Stimulated activated CD8-positive, alpha-beta memory T cell treated with anti-CD3 and anti-CD28 coated beads, Interleukin-15, amount 100 ng/mL, for 24 hours (primary cell): ENCODE results near the gene BIRC6.
"Not testable (repeated sequence)": the region's sequence is repeated elsewhere in the genome, so short reads cannot be mapped to it uniquely, and the experiment has no call there.

Experiments used
- DNase-seq: peaks from one replicate; pipeline ENCODE4 v3.0.0-alpha.2; 2020; ENCODE audit warnings: low read depth

Gene BIRC6

DNA sequence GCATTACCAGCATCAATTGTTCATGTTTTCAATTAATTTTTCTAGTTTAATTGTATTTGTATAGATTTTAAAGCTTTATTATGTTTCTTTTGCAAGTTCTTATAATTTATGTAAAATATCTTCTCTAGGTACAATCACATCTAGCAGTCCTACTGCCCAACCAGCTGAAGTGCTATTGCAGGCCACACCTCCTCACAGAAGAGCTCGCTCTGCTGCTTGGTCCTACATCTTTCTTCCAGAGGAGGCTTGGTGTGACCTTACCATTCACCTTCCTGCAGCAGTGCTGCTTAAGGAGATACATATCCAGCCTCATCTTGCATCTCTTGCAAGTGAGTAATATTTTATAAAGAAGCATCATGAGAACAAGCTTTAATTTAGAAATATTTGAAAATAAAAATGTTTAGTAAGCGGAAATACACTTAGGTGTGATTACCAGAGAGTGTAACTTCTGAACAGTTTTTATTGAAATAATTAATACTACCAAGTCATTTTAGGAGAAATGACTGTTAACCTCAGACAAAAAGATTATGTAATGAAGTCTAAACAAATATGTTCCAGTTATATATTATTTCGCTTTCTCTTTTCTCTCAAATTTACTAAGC, 148.2 kb downstream of the BIRC6 start:
- DNase-seq: no peak

DNA sequence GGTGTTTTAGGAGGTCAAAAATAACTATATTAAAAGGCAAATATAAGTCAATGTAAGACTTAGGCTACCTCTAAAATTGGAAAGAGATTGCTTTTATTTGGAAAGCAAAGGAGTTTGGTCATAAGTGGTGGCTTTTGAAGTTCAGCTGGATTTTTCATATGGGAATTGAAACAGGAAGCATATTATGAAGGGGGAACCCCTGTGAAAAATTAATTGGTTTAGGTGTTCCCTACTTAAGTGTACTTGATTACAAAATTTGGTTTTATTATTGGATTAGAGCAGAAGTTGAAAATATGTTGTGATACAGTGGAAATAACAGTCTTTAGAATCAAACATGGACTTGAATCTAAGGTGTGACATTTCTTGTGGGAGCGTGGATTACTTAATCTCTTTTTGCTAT, 149.6 kb downstream of the BIRC6 start:
- no peak for DNase-seq

DNA sequence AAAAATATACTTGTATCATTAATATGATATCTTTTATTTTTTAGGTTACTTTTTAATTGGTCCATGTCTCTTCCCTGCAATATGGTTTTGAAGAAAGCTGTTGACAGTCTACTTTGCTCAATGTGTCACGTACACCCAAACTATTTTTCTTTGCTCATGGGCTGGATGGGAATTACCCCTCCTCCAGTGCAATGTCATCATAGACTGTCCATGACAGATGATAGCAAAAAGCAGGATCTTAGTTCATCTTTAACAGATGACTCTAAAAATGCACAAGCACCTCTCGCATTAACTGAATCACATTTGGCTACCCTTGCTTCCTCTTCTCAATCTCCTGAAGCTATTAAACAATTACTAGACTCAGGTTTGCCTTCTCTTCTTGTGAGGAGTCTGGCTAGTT, 158.1 kb downstream of the BIRC6 start:
- no peak for DNase-seq

DNA sequence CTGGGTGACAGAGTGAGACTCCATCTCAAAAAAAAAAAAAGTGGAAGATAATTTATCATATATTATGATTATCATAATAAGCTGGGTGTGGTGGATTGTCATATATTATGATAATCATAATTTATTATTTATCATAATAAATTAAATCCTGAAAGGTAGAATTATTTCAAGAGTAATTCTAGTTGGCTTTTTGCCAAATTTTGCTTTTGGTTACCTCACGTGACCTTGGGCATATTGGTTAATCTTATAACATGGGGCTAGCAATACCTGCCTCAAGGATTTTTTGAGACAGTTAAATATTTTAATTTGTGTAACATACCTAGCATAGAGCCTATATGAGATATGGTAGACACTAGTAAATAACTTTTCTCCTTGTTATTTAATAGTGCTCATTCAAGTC, 159.7 kb downstream of the BIRC6 start:
- DNase-seq: no peak

DNA sequence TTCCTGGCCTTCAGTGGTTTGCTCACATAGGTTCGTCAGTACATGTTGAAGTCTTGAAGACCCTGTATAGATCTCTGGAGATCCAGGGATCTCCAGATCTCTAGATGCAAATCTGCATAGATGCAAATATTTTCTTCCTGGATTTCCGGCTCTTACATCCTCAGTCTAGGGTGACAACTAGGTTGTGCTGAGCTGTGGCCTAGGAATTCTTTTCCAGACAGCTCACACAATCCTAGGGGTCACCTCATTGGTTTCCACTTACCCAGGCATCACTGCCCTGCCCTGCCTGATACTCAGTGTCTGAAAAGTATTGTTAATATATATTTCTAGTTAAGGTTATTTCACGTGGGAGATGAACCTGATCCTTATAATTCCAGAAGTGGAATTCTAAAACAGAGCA, 165.9 kb downstream of the BIRC6 start:
- no peak for DNase-seq

DNA sequence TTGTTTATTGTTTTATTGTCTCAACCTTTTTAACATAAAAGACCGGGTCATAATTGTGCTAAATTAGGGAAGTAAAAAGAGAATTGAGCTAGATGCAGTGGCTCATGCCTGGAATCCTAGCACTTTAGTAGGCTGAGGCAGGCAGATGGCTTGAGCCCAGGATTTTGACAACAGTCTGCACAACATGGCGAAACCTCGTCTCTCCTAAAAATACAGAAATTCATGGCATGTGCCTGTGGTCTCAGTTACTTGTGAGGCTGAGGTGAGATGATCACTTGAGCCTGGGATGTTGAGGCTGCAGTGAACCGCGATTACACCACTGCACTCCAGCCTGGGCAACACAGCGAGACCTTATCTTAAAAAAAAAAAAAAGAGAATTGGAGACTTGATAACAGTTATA, 166.9 kb downstream of the BIRC6 start:
- no peak for DNase-seq

DNA sequence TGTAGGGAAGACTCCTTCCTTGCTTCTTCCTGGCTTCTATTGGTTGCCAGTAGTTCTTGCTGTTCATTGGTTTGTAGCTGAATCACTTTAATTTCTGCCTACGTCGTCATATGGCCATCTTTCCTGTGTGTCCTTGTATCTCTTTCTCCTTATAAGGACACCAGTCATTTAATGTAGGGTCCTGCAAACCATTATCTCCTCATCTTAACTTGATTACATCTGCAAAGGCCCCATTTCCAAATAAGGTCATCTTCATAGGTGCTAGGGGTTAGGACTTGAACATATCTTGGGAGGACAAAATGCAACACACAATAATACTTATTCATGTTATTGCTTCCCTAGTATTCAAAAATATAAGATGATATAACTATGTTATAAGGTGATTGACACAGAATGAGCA, 175.5 kb downstream of the BIRC6 start:
- DNase-seq: no peak

DNA sequence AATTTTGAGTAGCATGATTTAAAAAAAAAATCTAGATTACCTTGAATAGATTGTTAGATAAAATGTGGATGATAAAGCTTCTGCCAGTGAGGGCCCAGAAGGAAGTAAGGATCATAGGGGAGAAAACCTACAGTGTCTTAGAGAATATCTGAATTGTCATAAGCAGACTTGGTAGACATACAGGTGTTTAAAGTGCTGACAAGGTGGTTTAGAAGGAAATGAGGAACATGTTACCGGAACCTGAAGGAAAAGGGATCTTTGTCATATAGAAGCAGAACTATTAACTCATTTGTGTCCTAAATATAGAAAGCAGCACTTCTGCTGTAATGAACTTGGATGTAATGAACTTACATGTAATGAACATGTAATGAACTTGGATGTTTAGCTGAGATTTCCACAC, 176.1 kb downstream of the BIRC6 start:
- DNase-seq: no peak

DNA sequence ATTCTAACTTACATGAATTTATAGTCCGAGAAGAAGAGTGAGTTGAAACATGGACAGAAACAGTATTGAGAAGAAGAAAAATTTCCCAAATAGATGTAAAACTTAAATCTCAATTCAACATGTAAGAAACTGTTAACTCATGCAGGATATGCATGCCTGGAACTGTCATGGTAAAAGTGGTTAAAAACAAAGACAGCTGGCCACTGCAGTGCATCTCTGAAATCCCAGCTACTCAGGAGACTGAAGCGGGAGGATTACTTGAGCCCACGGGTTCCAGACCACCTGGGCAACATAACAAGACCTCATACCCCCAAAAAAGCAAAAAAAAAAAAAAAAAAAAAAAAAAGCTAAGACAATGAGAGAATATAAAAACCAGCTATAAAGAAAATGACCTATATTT, 178.0 kb downstream of the BIRC6 start:
- no peak for DNase-seq

DNA sequence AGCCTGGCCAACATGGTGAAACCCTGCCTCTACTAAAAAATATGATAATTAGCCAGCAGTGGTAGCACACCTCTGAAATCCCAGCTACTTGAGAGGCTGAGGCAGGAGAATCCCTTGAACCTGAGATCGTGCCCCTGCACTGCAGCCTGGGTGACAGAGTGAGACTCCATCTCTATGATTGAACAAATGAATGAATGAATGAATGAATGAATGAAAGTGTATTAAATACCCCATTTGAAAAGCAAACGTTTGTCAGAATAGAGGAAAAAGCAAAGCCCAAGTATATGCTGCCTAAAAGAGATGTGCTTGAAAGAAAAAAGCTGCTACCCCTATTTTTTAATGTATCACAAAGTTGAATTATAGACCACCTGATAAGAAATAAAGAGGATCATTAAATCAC, 181.9 kb downstream of the BIRC6 start:
- DNase-seq: no peak

DNA sequence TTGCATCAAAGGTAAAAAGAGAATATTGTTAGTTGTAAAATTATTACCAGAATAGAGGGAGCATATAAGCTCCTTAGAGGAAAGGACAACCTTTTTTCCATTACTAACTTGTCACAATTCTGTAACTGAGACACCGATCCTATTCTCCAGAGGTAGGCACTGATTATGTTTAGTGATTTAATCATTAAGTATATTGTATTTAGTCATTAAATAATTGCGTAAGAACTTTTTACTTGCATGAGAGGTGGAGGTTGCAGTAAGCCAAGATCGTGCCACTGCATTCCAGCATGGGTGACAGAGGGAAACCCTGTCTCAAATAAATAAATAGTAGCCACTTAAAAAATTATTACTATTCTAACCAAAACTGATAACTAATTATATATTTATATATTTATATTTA, 195.7 kb downstream of the BIRC6 start:
- not testable (repeated sequence) for DNase-seq

DNA sequence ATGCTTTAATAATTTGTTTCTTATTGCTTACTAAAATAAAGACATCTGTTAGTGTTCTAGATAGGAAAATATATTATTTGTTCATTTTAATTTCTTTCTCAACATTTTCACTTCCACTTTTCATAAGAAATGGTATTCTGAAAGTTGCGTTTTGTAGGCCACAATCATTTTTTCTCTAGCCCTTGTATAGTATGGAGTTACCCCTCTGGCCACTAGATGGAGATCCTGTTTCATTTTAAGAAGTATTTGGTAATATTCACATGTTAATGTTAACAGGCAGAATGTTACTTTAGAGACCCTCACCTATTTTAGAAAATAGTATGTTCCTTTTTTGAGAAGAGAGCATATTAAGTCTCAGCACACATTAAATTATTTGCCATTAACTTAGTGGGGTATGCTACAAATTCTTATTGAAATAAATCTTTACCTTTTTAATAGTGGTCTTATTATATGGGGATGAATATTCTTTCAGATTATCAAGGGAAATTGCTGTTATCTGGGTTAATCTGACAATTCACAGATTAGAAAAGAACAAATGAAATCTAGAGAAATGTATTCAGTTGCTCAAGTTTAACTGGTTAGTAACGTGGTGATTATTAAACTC, 197.1 kb downstream of the BIRC6 start:
- DNase-seq: no peak

DNA sequence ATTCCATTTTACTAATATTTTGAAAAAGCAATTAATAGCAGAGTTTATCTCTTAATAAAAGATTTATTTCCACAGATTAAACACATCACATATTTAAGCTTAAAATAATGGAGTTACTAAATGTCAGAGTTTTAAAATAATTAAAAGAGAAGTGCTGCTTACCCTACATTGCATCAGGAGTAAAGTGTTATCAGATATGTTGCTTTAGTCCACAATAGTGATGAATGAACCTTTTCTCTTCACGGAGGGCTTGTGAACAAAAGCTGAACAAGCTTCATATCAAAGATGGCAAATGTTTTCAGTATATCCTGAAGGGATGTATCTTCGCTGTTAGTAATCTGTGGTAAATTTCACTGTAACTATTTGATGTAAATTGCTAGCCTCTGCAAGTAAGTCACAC, 201.7 kb downstream of the BIRC6 start:
- DNase-seq: no peak

DNA sequence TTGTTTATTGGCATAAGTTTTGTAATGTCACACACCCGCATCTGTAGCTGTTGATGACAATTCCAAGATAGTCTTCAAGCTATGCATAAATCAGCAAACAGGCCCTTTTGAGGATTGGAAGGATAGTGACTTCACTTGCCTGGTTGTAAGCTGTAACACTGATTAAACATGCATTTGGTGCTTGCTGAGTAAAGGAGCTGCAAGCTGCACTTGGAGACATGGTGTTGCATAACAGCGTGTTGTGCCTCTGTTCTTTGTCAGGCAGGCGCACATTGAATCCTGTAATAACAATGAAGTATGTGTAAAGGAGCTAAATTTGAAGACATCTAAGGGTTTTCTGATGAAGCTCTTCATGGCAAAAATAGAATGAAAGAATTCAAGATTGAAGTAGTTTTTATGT, 202.3 kb downstream of the BIRC6 start:
- DNase-seq: no peak

DNA sequence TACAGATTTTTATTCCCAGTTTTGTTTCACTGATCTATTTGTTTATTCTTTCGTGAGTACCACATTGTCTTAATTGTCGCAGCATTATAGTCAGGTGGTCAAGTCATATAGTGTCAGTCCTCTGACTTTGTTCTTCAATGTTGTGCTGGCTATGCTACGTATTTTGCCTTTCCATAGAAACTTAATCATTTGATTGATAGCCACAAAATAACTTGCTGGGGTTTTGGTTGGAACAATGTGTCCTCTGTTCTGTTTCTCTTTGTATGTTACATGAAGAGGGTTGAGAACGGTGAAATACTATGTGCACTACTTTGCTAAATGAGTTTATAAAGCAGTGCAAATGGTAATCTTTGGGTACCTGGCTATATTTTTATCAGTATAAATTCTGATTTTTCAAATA, 206.1 kb downstream of the BIRC6 start:
- DNase-seq: no peak

DNA sequence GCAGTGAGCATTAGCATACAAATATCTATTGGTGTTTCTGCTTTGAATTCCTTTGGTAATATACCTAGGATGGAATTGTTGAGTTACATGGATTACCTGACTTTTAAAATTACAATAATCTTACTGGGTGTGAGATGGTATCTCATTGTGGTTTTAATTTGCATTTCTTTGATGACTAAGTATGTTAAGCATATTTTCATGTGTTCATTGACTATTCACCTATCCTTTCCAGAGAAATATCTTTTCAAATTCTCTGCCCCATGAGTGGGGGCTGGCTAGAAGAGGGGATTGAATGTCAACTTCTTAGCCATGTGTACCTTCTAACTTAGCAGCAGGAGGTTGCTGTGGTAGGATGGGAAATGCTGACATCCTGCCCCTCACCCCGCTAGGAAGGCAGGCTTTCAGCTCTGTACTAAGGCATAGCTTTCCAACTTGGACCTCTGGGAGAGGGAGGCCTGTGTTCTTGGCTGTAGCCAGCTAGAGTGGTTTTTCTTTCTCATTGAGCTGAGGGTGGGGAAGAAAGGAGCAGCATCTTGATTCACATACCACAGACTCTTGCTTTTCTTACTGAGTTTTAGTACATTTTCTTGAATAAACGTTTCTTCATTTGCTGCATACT, 207.7 kb downstream of the BIRC6 start:
- DNase-seq: no peak

DNA sequence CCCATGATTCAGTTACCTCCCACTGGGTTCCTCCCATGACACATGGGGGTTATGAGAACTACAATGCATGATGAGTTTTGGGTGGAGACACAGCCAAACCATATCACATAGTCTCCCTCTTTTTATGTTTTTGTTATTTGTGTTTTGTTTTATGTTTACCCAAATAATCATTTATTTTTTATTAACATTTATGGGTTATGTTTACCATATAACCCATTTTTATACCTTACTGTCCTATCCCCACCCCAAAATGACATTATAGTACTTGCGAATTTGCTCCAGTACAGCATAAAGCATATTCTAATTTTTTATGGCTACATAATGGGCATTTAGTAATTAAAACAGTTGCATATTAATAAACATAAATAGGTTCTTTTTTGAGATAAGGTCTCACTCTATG, 209.1 kb downstream of the BIRC6 start:
- DNase-seq: no peak

DNA sequence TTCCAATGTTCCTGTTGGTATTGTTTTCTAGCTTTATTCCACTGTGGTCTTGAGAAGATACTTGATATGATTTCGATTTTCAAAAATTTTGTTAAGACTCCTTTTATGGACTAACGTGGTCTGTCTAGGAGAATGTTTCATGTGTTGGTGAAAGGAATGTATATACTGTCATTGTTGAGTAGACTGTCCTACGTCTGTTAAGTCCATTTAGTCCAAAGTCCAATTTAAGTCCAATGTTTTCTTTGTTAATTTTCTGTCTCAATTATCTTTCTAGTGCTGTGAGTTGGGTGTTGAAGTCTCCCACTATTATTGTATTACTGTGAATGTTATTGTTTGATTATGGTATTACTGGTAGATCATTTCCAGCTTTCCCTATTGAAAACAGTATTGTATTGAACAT, 215.2 kb downstream of the BIRC6 start:
- no peak for DNase-seq

DNA sequence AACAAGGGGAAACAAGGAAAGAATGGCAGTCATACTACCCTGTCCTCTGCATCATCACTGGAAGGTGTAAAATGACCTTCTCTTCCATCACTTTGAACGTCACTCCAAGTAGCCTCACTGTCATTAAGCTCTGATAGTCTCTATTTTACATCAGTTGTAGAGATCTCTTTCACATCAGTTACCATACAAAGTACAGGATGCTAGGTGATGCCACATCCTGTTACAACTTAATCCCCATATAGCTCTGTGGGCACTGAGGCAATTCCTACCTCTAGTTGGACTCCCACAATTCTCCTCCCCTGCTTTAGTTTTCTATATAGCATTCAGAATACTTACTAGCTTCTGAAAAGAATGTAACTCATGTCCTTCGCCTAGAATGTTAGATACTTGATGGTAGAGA, 215.9 kb downstream of the BIRC6 start:
- DNase-seq: no peak

DNA sequence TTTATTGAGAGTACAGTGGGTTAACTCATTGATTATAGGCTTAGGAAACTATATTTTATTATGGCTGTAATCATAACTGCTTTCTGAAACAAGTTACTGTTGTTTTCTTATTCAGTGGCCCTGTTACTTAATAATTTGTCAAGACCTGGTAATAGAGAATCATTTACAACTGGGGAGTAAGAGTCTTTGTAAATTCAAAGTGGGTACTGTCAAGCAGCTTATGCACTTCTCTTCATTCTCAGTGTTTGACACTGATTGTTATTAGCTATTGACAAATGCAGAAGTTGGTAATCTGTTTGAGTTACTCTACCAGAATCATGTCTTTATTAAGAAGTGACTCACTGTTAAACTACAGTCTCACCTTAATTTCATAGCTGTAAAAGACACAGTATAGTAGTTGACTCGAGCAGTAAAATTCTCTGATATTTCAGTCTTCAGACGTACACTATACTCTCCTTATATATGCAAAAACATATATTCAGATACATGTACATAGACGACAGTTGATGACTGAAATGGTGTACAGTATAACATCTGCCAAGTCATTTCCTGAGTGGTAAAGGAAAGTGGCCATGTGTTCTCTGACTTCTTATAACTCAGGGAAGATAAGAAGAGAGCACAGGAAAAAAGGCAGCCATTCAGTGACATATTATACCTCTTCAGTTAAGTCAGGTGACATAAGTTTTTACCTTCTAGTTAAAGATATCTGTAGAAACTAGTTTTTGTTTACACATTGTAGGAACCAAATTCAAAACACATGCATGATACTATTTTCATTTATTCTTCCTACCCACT, 235.0 kb downstream of the BIRC6 start:
- DNase-seq: no peak

DNA sequence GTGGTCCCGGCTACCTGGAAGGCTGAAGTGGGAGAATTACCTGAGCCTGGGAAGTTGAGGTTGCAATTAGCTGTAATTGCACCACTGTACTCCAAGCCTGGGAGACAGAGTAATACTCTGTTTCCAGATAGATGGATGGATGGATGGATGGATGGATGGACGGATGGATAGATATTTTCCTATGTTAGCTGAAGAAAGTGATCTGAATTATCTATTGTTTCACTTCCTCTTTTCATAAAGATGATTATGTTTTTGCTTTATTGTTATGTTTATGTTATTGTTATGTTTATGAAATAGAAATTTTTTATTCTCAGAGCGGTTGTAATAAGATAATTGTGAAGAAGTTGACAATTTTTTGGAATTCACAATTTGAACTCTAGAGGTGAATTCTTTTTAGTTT, 237.8 kb downstream of the BIRC6 start:
- no peak for DNase-seq

DNA sequence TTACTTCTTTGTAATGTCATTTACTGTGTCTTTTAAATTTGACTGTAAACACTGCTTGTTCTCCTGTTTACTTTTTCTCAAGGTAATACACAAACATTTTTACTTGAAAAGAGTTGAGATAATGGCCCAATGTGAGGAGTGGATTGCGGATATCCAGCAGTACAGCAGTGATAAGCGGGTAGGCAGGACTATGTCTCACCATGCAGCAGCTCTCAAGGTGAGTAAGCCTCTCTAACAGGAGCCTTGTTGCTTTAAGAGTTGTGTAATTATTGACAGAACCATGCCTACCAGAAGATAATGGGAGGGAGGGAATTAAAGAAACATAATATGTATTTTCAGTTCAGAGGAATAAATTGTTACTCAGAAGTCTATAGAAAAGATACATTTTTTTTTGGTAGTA, 254.5 kb downstream of the BIRC6 start:
- no peak for DNase-seq

DNA sequence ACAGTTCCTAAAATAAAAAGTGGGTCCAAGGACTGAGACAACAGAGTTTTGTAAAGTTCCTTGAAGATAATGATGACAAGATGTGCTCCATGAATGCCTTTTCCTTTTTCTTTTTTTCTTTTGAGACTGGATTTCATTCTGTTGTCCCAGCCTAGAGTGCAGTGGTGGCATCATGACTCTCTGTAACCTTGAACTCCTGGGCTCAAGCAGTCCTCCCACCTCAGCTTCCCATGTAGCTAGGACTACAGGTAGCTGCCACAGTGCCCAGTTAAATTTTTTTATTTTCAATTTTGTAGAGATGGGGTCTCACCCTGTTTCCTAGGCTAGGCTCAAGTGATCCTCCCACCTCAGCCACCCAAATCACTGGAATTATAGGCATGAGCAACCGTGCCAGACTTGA, 254.9 kb downstream of the BIRC6 start:
- no peak for DNase-seq
